ENCODE results near the gene LINGO1. TPM values are rescaled to one million over a fixed set of nuclear protein-coding genes. Genes with fewer than 3 reads are reported as not detected.

LINGO1 gene
- polyA plus RNA-seq, 3 donors = not detected

GRCh38 chr15:77606142-77607034, 26.3 kb downstream of the LINGO1 start:
- Mint-ChIP-seq H3K27me3 (ENCODE audit: low read depth in 3 of 3) (peaks cover 12 to 19% (median 16%) of the 10 kb centered on the region in 3 donors), H3K4me1 (peaks cover 6% of the 10 kb centered on the region), H3K27ac (no peak overlapping the region), H3K9me3 (peaks cover 0 to 2% (median 0%) of the 10 kb centered on the region in 7 donors), H3K4me3 (no peak overlapping the region), H3K36me3 (no peaks in the 10 kb centered on the region)
- Histone ChIP-seq H3K4me3 (replicated peaks in 1 of 3; ENCODE audit: low read depth in 2 of 3, low read length in 3 of 3) (no peak overlapping the region), H3K9ac (ENCODE audit: insufficient read depth, low read length, poor library complexity, severe bottlenecking) (no peak overlapping the region), H3K9me3 (replicated peaks in 1 of 2; ENCODE audit: control insufficient read depth in 1 of 2, insufficient read depth in 1 of 2, low read length in 2 of 2) (no peaks in the 10 kb centered on the region), H4K20me1 (ENCODE audit: insufficient read depth, low read length) (no peaks in the 10 kb centered on the region), H3K27ac (ENCODE audit: low read depth in 1 of 2, low read length in 2 of 2) (no peak overlapping the region), H3K79me2 (ENCODE audit: insufficient read depth, low read length) (no peaks in the 10 kb centered on the region), H3K36me3 (replicated peaks in 1 of 2; ENCODE audit: control insufficient read depth in 1 of 2, insufficient read depth in 2 of 2, low read length in 2 of 2) (no peaks in the 10 kb centered on the region), H2AFZ (ENCODE audit: insufficient read depth, low read depth, low read length, poor library complexity, severe bottlenecking) (no peak overlapping the region), H3K27me3 (ENCODE audit: control insufficient read depth in 2 of 2, insufficient read depth in 2 of 2, low read length in 2 of 2) (peaks cover 0 to 9% of the 10 kb centered on the region in 2 donors), H3K4me2 (replicated peaks; ENCODE audit: extremely low read depth, low read length, poor library complexity, severe bottlenecking) (no peak overlapping the region), H3K4me1 (ENCODE audit: control insufficient read depth in 1 of 2, insufficient read depth in 2 of 2, low read length in 2 of 2) (no peaks in the 10 kb centered on the region)
- no peak for TF ChIP-seq CTCF (IDR thresholded peaks at IDR 0.05)
- DNase-seq = no peak
- 85% methylated on average over 11 of the region's 16 CpGs for WGBS (ENCODE audit: insufficient coverage)
- intact Hi-C loops (cut with micrococcal nuclease) = no loop called here

GRCh38 chr15:77605547-77605946, 27.2 kb downstream of the LINGO1 start:
- Mint-ChIP-seq H3K27me3 (ENCODE audit: low read depth in 3 of 3) (peaks cover 12 to 17% (median 16%) of the 10 kb centered on the region in 3 donors), H3K4me1 (peaks cover 6% of the 10 kb centered on the region), H3K9me3 (peaks cover 0 to 2% (median 0%) of the 10 kb centered on the region in 7 donors), H3K36me3 (no peaks in the 10 kb centered on the region), H3K4me3 (no peak overlapping the region), H3K27ac (no peak overlapping the region)
- Histone ChIP-seq H3K9me3 (replicated peaks in 1 of 2; ENCODE audit: control insufficient read depth in 1 of 2, insufficient read depth in 1 of 2, low read length in 2 of 2) (no peaks in the 10 kb centered on the region), H3K27ac (ENCODE audit: low read depth in 1 of 2, low read length in 2 of 2) (no peak overlapping the region), H3K4me1 (ENCODE audit: control insufficient read depth in 1 of 2, insufficient read depth in 2 of 2, low read length in 2 of 2) (no peaks in the 10 kb centered on the region), H3K27me3 (ENCODE audit: control insufficient read depth in 2 of 2, insufficient read depth in 2 of 2, low read length in 2 of 2) (peaks cover 0 to 9% of the 10 kb centered on the region in 2 donors), H2AFZ (ENCODE audit: insufficient read depth, low read depth, low read length, poor library complexity, severe bottlenecking) (no peak overlapping the region), H3K36me3 (replicated peaks in 1 of 2; ENCODE audit: control insufficient read depth in 1 of 2, insufficient read depth in 2 of 2, low read length in 2 of 2) (no peaks in the 10 kb centered on the region), H3K9ac (ENCODE audit: insufficient read depth, low read length, poor library complexity, severe bottlenecking) (no peak overlapping the region), H4K20me1 (ENCODE audit: insufficient read depth, low read length) (no peaks in the 10 kb centered on the region), H3K4me2 (replicated peaks; ENCODE audit: extremely low read depth, low read length, poor library complexity, severe bottlenecking) (no peak overlapping the region), H3K79me2 (ENCODE audit: insufficient read depth, low read length) (no peaks in the 10 kb centered on the region), H3K4me3 (replicated peaks in 1 of 3; ENCODE audit: low read depth in 2 of 3, low read length in 3 of 3) (no peak overlapping the region)
- TF ChIP-seq CTCF (IDR thresholded peaks at IDR 0.05) = no peak
- DNase-seq = no peak
- intact Hi-C loops (cut with micrococcal nuclease) = no loop called here
- WGBS (ENCODE audit: insufficient coverage) = 79% methylated on average over 6 of the region's 6 CpGs

All from CD14-positive monocyte (primary cell).